Right lobe of liver (tissue), 6 donors: ENCODE data around the gene NAALADL2. TPM values are rescaled to one million over a fixed set of nuclear protein-coding genes. Genes with fewer than 3 reads are reported as not detected.
A peak's percentile ranks its signal among the peaks of the same experiment; 100 is the strongest.

Source experiments
- ATAC-seq, 4 donors: fragments of 200-7000 bp; cut with Tn5 transposase; one replicate each; pipeline ENCODE4 v1.9.1; 2020; ENCODE audit warnings: mild to moderate bottlenecking in 4 of 4, moderate library complexity in 4 of 4
- DNase-seq, 3 donors: peaks; one replicate each; pipeline ENCODE4 v3.0.0-alpha.2; 2020
- H3K27ac ChIP-seq, 3 donors: fragments of 200-600 bp; one replicate each; pipeline ENCODE4 v1.8.0; 2022
- H3K27me3 ChIP-seq, 2 donors: fragments of 200-600 bp; one replicate each; pipeline ENCODE4 v1.8.0; 2022
- H3K36me3 ChIP-seq, 4 donors: fragments of 200-600 bp; sonication (generic) in 1 of 4; one replicate each; pipeline versions ENCODE4 v1.5.1 to v1.8.0; 2017 to 2022; ENCODE audit warnings: control low read depth in 1 of 4
- H3K4me1 ChIP-seq, 4 donors: fragments of 200-600 bp; sonication (generic) in 1 of 4; one replicate each; pipeline versions ENCODE4 v1.5.1 to v1.8.0; 2017 to 2022; ENCODE audit warnings: control low read depth in 1 of 4
- H3K4me3 ChIP-seq, 3 donors: fragments of 200-600 bp; one replicate each; pipeline ENCODE4 v1.8.0; 2022
- H3K9me3 ChIP-seq, 4 donors: fragments of 200-600 bp; sonication (generic) in 1 of 4; one replicate each; pipeline versions ENCODE4 v1.5.1 to v1.8.0; 2017 to 2022; ENCODE audit warnings: control low read depth in 1 of 4
- POLR2A ChIP-seq: fragments of 450-650 bp; IDR thresholded peaks from one replicate; pipeline ENCODE4 v1.6.1; 2017; ENCODE audit warnings: antibody characterized with exemption, mild to moderate bottlenecking
- WGBS: methylation state at CpG from one replicate; pipeline ENCODE4 v1.1.6; 2018; ENCODE audit warnings: low coverage, low lambda C conversion rate; ENCODE audit not compliant: insufficient coverage; ENCODE audit errors: missing lambda C conversion rate; 5-methylcytosine and 5-hydroxymethylcytosine counted together
- intact Hi-C, 2 donors: fragments of 100-400 bp; cut with DNase I; formaldehyde crosslinking; loops; one replicate each; pipeline versions ENCODE4 v1.11.2 to v1.14.1; 2022
- total RNA-seq, 6 experiments: library from RNA; depleted of rRNA in 2 of 6; stranded (reverse); fragments of >200 nt in 2 of 6; fragmentation: NEBNext Ultra II Directional in 3 of 6; extraction: Animal tissue kit (Norgen Biotek cat#: 25700) in 3 of 6; gene quantifications; one replicate each; pipeline versions ENCODE4 v1.1.0 to v1.2.4, GENCODE V29; 2016 to 2023
- TF ChIP-seq, protein P1 (sequence below), 4 donors: fragments of 200-600 bp in 3 of 4; fragments of 450-650 bp in 1 of 4; IDR thresholded peaks; one replicate each; pipeline versions ENCODE4 v1.5.1 to v1.8.0; 2016 to 2022; ENCODE audit warnings: antibody characterized with exemption in 4 of 4, mild to moderate bottlenecking in 2 of 4
- donor health status: DM: no; HTN: yes; CAD: no.
- donor health status: DM: no; HTN: no; CAD: no.
- donor health status: DM: no; HTN: no; CAD: no.
- donor health status: DM: no; HTN: yes; CAD: no.
- donor health status: DM: no; HTN: yes; CAD: no.

The NAALADL2 gene
- total RNA-seq, 6 experiments from 2014 or later = 0.86 to 4.9 (median 3.2) TPM

DNA sequence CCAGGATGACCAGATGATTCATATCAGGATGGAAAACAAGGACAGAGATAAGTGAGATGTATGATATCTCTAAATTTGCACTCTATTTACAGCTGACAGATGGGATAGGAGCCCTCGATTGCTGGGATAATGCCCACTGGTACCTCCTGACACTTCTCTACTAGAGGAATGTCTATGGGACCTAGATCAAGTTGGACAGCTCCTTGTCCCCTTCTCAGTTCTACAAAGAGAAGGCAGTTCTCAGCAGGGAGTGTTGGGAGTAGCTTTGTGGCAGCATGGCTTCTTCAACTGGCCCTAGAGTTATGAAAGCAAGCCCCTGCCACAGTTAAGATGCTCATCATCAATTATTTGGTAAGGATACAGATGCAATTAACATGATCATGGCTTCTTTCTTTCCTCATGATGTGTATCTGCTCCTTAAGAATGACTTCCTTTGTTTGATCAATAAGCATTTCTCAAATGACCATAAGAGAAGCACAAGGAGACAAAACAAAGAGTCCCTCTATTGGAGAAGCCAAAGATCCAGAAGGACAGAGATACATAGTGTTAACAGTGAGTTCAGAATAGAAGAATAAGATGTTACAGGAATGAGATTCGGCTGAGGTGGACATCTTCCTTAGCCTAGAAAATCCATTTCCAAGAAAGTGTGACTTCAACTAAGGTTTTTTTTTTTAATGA, 481.3 kb downstream of the NAALADL2 start:
- no peaks in the 10 kb centered on the region for H3K9me3 ChIP-seq
- DNase-seq (no peak), ATAC-seq (no peak)
- WGBS = 82% methylated on average over 2 of the region's 2 CpGs
- no peak for TF ChIP-seq POLR2A
- TF ChIP-seq, protein P1, sequence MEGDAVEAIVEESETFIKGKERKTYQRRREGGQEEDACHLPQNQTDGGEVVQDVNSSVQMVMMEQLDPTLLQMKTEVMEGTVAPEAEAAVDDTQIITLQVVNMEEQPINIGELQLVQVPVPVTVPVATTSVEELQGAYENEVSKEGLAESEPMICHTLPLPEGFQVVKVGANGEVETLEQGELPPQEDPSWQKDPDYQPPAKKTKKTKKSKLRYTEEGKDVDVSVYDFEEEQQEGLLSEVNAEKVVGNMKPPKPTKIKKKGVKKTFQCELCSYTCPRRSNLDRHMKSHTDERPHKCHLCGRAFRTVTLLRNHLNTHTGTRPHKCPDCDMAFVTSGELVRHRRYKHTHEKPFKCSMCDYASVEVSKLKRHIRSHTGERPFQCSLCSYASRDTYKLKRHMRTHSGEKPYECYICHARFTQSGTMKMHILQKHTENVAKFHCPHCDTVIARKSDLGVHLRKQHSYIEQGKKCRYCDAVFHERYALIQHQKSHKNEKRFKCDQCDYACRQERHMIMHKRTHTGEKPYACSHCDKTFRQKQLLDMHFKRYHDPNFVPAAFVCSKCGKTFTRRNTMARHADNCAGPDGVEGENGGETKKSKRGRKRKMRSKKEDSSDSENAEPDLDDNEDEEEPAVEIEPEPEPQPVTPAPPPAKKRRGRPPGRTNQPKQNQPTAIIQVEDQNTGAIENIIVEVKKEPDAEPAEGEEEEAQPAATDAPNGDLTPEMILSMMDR (IDR thresholded peaks at IDR 0.05) = no peak
- peaks cover 0 to 10% (median 0%) of the 10 kb centered on the region in 4 donors for H3K4me1 ChIP-seq
- no peak overlapping the region for H3K4me3 ChIP-seq
- intact Hi-C loops = no loop called here
- H3K27ac ChIP-seq = no peak overlapping the region
- H3K36me3 ChIP-seq = no peaks in the 10 kb centered on the region
- no peaks in the 10 kb centered on the region for H3K27me3 ChIP-seq

DNA sequence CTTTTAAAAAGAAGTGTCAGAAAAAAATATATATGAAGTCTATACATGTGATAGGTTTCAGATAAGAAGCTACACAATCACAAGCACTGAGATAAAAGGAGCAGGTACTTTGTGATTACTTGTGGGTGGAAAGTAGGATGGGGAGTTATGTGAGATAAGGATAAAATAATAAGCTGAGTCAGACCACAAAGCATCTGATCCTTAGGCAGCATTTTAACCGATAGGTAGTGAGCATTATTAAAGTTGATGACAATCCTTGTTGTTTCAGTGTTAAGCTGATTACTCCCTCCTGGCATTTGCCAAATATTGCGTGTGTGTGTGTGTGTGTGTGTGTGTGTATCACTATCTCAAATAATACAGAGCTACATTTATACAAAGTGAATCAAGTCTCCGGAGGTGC, 483.1 kb downstream of the NAALADL2 start:
- DNase-seq (no peak), ATAC-seq (no peak)
- H3K27ac ChIP-seq = no peak overlapping the region
- TF ChIP-seq, protein P1 (IDR thresholded peaks at IDR 0.05) = no peak
- no peak for TF ChIP-seq POLR2A
- H3K4me3 ChIP-seq = no peak overlapping the region
- H3K36me3 ChIP-seq = no peaks in the 10 kb centered on the region
- H3K27me3 ChIP-seq = no peaks in the 10 kb centered on the region
- 48% methylated on average over 2 of the region's 3 CpGs for WGBS
- peaks cover 0 to 10% (median 0%) of the 10 kb centered on the region in 4 donors for H3K4me1 ChIP-seq
- H3K9me3 ChIP-seq = no peaks in the 10 kb centered on the region
- intact Hi-C loops = no loop called here

DNA sequence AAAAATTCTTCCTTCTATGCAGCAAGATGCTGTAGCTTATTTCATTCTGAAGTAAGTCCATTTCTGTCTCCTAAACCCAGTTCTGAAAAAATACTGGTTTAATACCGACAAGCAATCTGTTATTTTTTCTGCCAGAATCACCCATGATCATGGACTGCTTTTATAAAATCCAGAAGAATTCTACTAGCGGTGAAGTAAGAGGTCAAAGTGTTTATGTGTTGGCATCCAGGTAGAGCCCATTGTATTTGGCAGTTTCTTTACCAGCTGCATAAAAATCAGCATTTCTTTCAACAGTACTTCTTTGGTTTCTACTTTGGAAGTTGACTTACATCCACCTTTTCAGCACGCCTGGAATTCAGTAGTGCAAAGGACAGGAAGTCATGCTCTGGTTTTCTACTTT, 484.8 kb downstream of the NAALADL2 start:
- ATAC-seq (peak; percentile 40 to 59 (median 52)), DNase-seq (no peak)
- H3K4me3 ChIP-seq = no peak overlapping the region
- intact Hi-C loops = no loop called here
- no peaks in the 10 kb centered on the region for H3K36me3 ChIP-seq
- H3K9me3 ChIP-seq = no peaks in the 10 kb centered on the region
- WGBS = 43% methylated on average over 3 of the region's 3 CpGs
- TF ChIP-seq, protein P1 (IDR thresholded peaks at IDR 0.05) = no peak
- TF ChIP-seq POLR2A = no peak
- no peaks in the 10 kb centered on the region for H3K27me3 ChIP-seq
- peak overlapping the region in 1 of 3 donors; percentile 41 for H3K27ac ChIP-seq
- H3K4me1 ChIP-seq = peaks cover 0 to 5% (median 0%) of the 10 kb centered on the region in 4 donors

DNA sequence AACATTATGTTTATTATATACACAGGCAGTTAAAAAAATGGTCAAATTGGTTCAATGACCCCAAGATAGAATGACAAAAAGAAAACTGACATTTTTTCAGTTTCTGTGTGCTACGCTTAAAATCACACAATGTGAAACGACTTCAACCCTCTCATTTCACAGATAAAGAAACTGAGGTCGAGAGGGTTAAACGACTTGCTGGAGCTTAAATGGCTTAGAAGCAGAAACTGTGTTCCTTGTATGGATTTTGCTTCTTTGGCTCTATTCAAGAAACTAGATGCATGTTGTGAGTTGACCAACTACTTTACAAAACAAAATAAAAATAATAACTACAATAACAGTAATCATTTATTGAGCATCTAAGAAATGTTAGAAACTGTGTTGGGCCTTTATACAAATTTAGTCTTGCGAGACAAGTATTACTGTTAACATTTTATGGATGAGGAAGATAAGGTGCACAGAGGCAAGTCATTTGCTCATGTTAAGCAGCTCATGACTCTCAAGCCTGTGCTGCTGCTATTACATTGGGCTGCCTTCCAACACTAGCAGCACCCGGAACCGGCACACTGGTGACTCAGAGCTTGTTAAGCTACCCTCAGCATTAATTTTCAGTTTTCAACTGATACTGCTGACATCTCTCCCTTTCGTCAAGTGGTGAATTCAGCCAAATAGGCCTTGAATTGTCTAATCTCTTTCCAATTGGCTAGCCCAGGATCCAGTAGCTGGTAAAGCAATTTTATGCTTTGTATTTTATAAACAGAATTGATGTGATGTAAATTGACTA, 487.6 kb downstream of the NAALADL2 start:
- 62% methylated on average over 8 of the region's 8 CpGs for WGBS
- intact Hi-C loops = no loop called here
- Histone ChIP-seq H3K9me3 (no peaks in the 10 kb centered on the region), H3K4me3 (no peak overlapping the region), H3K27ac (no peak overlapping the region), H3K36me3 (no peaks in the 10 kb centered on the region), H3K4me1 (no peaks in the 10 kb centered on the region), H3K27me3 (no peaks in the 10 kb centered on the region)
- DNase-seq (peak in 2 of 3 donors; percentile 34 to 51), ATAC-seq (peak; percentile 58 to 98 (median 71))
- TF ChIP-seq, protein P1 (IDR thresholded peaks at IDR 0.05) = no peak
- TF ChIP-seq POLR2A = no peak
